ENCODE data around the gene MINK1.

DNA sequence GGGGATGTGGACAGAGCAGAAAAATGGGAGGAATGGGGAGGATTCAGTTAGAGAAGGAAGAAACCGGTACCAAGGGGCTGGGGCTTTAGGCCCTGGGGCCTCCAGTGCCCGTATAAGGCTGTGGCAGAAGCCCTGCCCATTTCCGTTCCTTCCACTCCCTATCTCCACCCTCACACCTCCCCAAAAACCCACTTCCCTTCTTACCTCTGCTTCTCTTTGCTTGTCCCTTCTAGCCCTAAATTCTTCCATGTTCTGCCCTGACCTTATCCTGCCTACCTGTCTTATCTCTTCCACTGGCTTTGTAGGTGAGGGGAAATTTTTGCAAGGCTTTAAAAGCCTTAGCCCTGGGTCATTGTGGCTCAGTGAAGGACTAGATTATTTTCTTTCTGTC, 111.0 kb downstream of the MINK1 start:
- TF ChIP-seq, protein P1, sequence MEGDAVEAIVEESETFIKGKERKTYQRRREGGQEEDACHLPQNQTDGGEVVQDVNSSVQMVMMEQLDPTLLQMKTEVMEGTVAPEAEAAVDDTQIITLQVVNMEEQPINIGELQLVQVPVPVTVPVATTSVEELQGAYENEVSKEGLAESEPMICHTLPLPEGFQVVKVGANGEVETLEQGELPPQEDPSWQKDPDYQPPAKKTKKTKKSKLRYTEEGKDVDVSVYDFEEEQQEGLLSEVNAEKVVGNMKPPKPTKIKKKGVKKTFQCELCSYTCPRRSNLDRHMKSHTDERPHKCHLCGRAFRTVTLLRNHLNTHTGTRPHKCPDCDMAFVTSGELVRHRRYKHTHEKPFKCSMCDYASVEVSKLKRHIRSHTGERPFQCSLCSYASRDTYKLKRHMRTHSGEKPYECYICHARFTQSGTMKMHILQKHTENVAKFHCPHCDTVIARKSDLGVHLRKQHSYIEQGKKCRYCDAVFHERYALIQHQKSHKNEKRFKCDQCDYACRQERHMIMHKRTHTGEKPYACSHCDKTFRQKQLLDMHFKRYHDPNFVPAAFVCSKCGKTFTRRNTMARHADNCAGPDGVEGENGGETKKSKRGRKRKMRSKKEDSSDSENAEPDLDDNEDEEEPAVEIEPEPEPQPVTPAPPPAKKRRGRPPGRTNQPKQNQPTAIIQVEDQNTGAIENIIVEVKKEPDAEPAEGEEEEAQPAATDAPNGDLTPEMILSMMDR (IDR thresholded peaks at IDR 0.05) = no peak
- TF ChIP-seq EZH2 (IDR thresholded peaks at IDR 0.05; ENCODE audit: borderline replicate concordance, insufficient read depth, low read depth, low read length, poor library complexity, severe bottlenecking) = no peak
